Measurements from ENCODE around the gene FAM234B. TPM values are rescaled to one million over a fixed set of nuclear protein-coding genes. Genes with fewer than 3 reads are reported as not detected.

Gene FAM234B
- total and polyA plus RNA-seq, 7 donors, result 0.89 to 4.0 (median 2.1) TPM

DNA sequence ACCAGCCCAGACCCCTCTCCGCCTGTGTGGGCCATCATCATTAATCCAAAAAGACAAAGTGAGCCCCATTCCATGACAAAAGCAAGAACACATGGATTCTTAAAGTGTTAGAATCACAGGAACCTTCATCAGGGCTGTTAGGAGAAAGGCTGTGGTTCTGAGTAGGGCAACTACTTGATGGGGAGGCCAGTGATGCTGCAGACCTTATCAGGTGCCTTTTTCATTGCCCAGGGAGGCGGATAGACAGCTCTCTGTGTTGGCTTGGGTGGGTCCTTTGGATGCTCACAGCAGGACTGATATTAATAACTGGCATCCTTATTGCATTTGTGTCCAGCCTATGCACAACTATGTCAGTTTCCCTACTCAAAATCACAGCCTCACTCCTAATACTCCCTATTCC lies 46.4 kb upstream of the FAM234B start:
- 47 to 97% (median 84%) methylated on average over 2 of the region's 2 CpGs for WGBS, 3 donors
- H3K9me3 ChIP-seq, result no peaks in the 10 kb centered on the region
- peaks cover 15% of the 10 kb centered on the region for H3K4me1 ChIP-seq
- intact Hi-C loops (cut with DNase I), result no loop called here
- no peak for TF ChIP-seq CTCF (IDR thresholded peaks at IDR 0.05)
- no peak overlapping the region for H3K4me3 ChIP-seq
- H3K36me3 ChIP-seq (ENCODE audit: insufficient read depth in 1 of 2, low read depth in 1 of 2), result peaks cover 0 to 4% of the 10 kb centered on the region in 2 donors
- DNase-seq, result no peak
- H3K27ac ChIP-seq, result no peak overlapping the region
- no peaks in the 10 kb centered on the region for H3K27me3 ChIP-seq (ENCODE audit: insufficient read depth in 3 of 3, low read length in 2 of 3)
- no peak for ATAC-seq

GRCh38 chr12:12998248-12998647 lies 45.9 kb upstream of the FAM234B start:
- Histone ChIP-seq H3K9me3 (no peaks in the 10 kb centered on the region), H3K4me3 (no peak overlapping the region), H3K4me1 (peaks cover 15% of the 10 kb centered on the region), H3K36me3 (ENCODE audit: insufficient read depth in 1 of 2, low read depth in 1 of 2) (peaks cover 0 to 4% of the 10 kb centered on the region in 2 donors), H3K27me3 (ENCODE audit: insufficient read depth in 3 of 3, low read length in 2 of 3) (no peaks in the 10 kb centered on the region), H3K27ac (no peak overlapping the region)
- ATAC-seq (no peak), DNase-seq (no peak)
- TF ChIP-seq CTCF (IDR thresholded peaks at IDR 0.05), result no peak
- 83 to 88% (median 87%) methylated on average over 4 of the region's 4 CpGs for WGBS, 3 donors
- intact Hi-C loops (cut with DNase I), result no loop called here

DNA sequence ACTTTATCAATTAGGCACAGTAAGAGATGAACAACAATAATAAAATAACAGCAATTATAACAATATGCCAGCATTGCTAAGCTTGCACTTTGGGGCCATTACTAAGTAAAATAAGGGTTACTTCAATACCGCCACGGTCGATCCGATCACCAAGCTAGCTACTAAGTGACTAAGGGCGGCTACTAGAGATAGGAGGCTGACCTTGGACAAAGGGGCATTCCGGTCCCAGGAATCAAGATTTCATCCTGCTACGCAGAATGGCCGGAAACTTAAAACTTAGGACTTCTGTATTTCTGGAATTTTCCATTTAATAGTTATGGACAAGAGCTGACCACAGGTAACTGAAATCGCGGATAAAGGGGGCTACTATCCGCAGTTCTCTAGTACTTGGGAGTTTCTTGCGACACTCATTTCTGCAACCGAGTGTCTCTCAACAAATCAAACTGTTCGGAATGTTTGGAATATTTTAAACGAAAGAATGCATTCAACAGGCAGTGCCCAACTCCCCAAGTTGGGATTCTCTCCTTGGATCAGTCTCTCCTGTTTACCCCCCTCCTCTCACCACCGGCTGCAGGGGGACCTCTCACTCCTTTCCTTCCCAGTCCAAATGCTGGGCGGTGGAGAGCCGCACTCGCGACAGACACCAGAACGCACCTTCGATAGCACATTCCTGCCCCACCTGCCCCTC lies 44.8 kb upstream of the FAM234B start:
- peak overlapping the region; percentile 92 for H3K4me3 ChIP-seq
- intact Hi-C loops (cut with DNase I), result no loop called here
- peak overlapping the region; percentile 73 for H3K27ac ChIP-seq
- H3K9me3 ChIP-seq, result no peaks in the 10 kb centered on the region
- TF ChIP-seq CTCF (IDR thresholded peaks at IDR 0.05), result no peak
- ATAC-seq (peak in 1 of 4 donors; percentile 10), DNase-seq (no peak)
- H3K36me3 ChIP-seq (ENCODE audit: insufficient read depth in 1 of 2, low read depth in 1 of 2), result no peaks in the 10 kb centered on the region
- H3K27me3 ChIP-seq (ENCODE audit: insufficient read depth in 3 of 3, low read length in 2 of 3), result no peaks in the 10 kb centered on the region
- WGBS, 3 donors, result 15 to 26% (median 18%) methylated on average over 22 of the region's 22 CpGs
- peaks cover 15% of the 10 kb centered on the region for H3K4me1 ChIP-seq

GRCh38 chr12:12999959-13000615 lies 44.1 kb upstream of the FAM234B start, which contains the start of gene HEBP1:
Gene HEBP1, minus strand, starts transcription at chr12:13000265. Its CDS starts 151 bp downstream, at chr12:13000114.
- 0 to 1% (median 1%) methylated on average over 41 to 69 of the region's 69 CpGs for WGBS, 3 donors
- no peaks in the 10 kb centered on the region for H3K36me3 ChIP-seq (ENCODE audit: insufficient read depth in 1 of 2, low read depth in 1 of 2)
- ATAC-seq, result peak; percentile 98 to 99 (median 98)
- intact Hi-C loops (cut with DNase I), result loop anchor here (5.0 kb wide), 3 partner anchors 42 to 207 kb away; partner anchors contain the start of gene FAM234B (in 2 of the 2)
- peak; percentile 95 to 98 for DNase-seq
- H3K27ac ChIP-seq, result peak within 1 kb of the TSS; percentile 86
- H3K4me3 ChIP-seq, result peak within 1 kb of the TSS; percentile 92
- H3K27me3 ChIP-seq (ENCODE audit: insufficient read depth in 3 of 3, low read length in 2 of 3), result no peaks in the 10 kb centered on the region
- peaks cover 15% of the 10 kb centered on the region for H3K4me1 ChIP-seq
- H3K9me3 ChIP-seq, result no peaks in the 10 kb centered on the region
- no peak for TF ChIP-seq CTCF (IDR thresholded peaks at IDR 0.05)
